Spleen (tissue), 11 donors: ENCODE measurements around the gene ACTN3. TPM values are rescaled to one million over a fixed set of nuclear protein-coding genes. Genes with fewer than 3 reads are reported as not detected.

ENCODE experiments used
- DNase-seq: peaks from one replicate; pipeline ENCODE4 v3.0.0-alpha.2; 2020
- H3K27ac ChIP-seq, 8 donors: fragments of 200-600 bp; sonication (generic) in 7 of 8; 1 replicate in 4 of 8; 2 replicates in 4 of 8; pipeline versions ENCODE4 v1.5.0 to v1.8.0; 2016 to 2021; ENCODE audit warnings: inconsistent platforms in 4 of 8, mild to moderate bottlenecking in 4 of 8, moderate library complexity in 1 of 8
- H3K27me3 ChIP-seq, 7 donors: fragments of 200-600 bp; sonication (generic) in 6 of 7; replicated peaks in 1 of 7; 1 replicate in 4 of 7; 2 replicates in 3 of 7; pipeline versions ENCODE4 v1.5.0 to v1.8.0; 2016 to 2021; ENCODE audit warnings: inconsistent platforms in 3 of 7, mild to moderate bottlenecking in 1 of 7
- H3K36me3 ChIP-seq, 6 donors: fragments of 200-600 bp; sonication (generic) in 5 of 6; 1 replicate in 4 of 6; 2 replicates in 2 of 6; pipeline versions ENCODE4 v1.5.0 to v1.8.0; 2016 to 2021; ENCODE audit warnings: inconsistent platforms in 2 of 6
- H3K4me1 ChIP-seq, 6 donors: fragments of 200-600 bp; sonication (generic) in 5 of 6; 1 replicate in 3 of 6; 2 replicates in 3 of 6; pipeline versions ENCODE4 v1.5.0 to v1.8.0; 2016 to 2021; ENCODE audit warnings: inconsistent platforms in 3 of 6
- H3K4me3 ChIP-seq, 8 donors: fragments of 200-600 bp; sonication (generic) in 7 of 8; 1 replicate in 4 of 8; 2 replicates in 4 of 8; pipeline versions ENCODE4 v1.5.0 to v1.8.0; 2016 to 2021; ENCODE audit warnings: inconsistent platforms in 4 of 8, mild to moderate bottlenecking in 4 of 8, moderate library complexity in 2 of 8
- H3K9me3 ChIP-seq, 8 donors: fragments of 200-600 bp; sonication (generic) in 7 of 8; 1 replicate in 4 of 8; 2 replicates in 4 of 8; pipeline versions ENCODE4 v1.5.0 to v1.8.0; 2016 to 2021; ENCODE audit warnings: inconsistent platforms in 4 of 8
- CTCF ChIP-seq, 11 experiments: fragments of 200-600 bp in 7 of 11; fragments of 450-650 bp in 4 of 11; sonication (generic) in 4 of 11; IDR thresholded peaks in 8 of 11; conservative IDR thresholded peaks in 3 of 11; 1 replicate in 7 of 11; 2 replicates in 4 of 11; pipeline versions ENCODE4 v1.4.0 to v1.8.0; 2016 to 2021; ENCODE audit warnings: antibody characterized with exemption in 11 of 11, inconsistent platforms in 4 of 11, mild to moderate bottlenecking in 1 of 11
- POLR2A ChIP-seq, 3 donors: fragments of 450-650 bp; IDR thresholded peaks; one replicate each; pipeline ENCODE4 v1.5.1; 2017; ENCODE audit warnings: antibody characterized with exemption in 3 of 3, mild to moderate bottlenecking in 1 of 3
- POLR2AphosphoS5 ChIP-seq, 3 donors: sonication (generic); formaldehyde crosslinking; IDR thresholded peaks; one replicate each; pipeline ENCODE4 v1.5.1; 2017; ENCODE audit warnings: antibody characterized with exemption in 3 of 3
- WGBS, 5 donors: extraction: QIAGEN DNeasy Blood & Tissue Kit in 3 of 5; methylation state at CpG; one replicate each; pipeline versions ENCODE4 v1.1.5 to v1.1.7; 2013 to 2018; 5-methylcytosine and 5-hydroxymethylcytosine counted together
- intact Hi-C: fragments of 100-400 bp; cut with DNase I; formaldehyde crosslinking; loops from one replicate; pipeline ENCODE4 v1.15.0; 2023; ENCODE audit warnings: low total_unique reads
- polyA plus RNA-seq, 3 donors: library from polyadenylated mRNA; stranded (reverse); fragments of 200-250 nt; gene quantifications; one replicate each; pipeline ENCODE4 v1.2.1, GENCODE V29; 2013
- total RNA-seq, 7 donors: library from RNA; depleted of rRNA in 3 of 7; stranded (reverse); fragments of >200 nt in 3 of 7; fragmentation: NEBNext Ultra II Directional in 4 of 7; extraction: Animal tissue kit (Norgen Biotek cat#: 25700) in 4 of 7; gene quantifications; one replicate each; pipeline versions ENCODE4 v1.1.0 to v1.2.1, GENCODE V29; 2016 to 2021
- donor health status: healthy with polysubstance abuse.
- donor health status: DM: no; HTN: no; CAD: no; lungs with moderate emphysema.
- donor health status: DM: no; HTN: no; CAD: no.
- donor health status: Bipolar disorder and iron deficiency.
- donor health status: healthy.
- donor health status: DM: no; HTN: no; CAD: no.
- donor health status: DM: yes; HTN: yes; CAD: no.

The ACTN3 gene
- total and polyA plus RNA-seq, 10 donors = 0.05 to 0.34 (median 0.21) TPM; not detected in 3

GRCh38 chr11:66529069-66529468 lies 17.6 kb upstream of the ACTN3 start:
- peaks cover 0 to 83% (median 19%) of the 10 kb centered on the region in 6 donors for H3K36me3 ChIP-seq
- intact Hi-C loops = no loop called here
- H3K27me3 ChIP-seq = no peaks in the 10 kb centered on the region
- WGBS, 5 donors = 83 to 91% (median 84%) methylated on average over 10 of the region's 10 CpGs
- no peak for TF ChIP-seq POLR2A (IDR thresholded peaks at IDR 0.05)
- TF ChIP-seq CTCF (IDR thresholded peaks at IDR 0.05 in 8 of 11, conservative IDR thresholded peaks at IDR 0.05 in 3 of 11) = no peak
- no peak for TF ChIP-seq POLR2AphosphoS5 (IDR thresholded peaks at IDR 0.05)
- no peak overlapping the region for H3K4me3 ChIP-seq
- no peaks in the 10 kb centered on the region for H3K4me1 ChIP-seq
- no peak for DNase-seq
- H3K9me3 ChIP-seq = no peaks in the 10 kb centered on the region
- no peak overlapping the region for H3K27ac ChIP-seq

- peaks cover 0 to 83% (median 19%) of the 10 kb centered on the region in 6 donors for H3K36me3 ChIP-seq
- intact Hi-C loops = no loop called here
- H3K4me1 ChIP-seq = no peaks in the 10 kb centered on the region
- 86 to 96% (median 91%) methylated on average over 12 to 13 of the region's 13 CpGs for WGBS, 5 donors
- no peaks in the 10 kb centered on the region for H3K27me3 ChIP-seq
- H3K9me3 ChIP-seq = no peaks in the 10 kb centered on the region
- no peak overlapping the region for H3K27ac ChIP-seq
- no peak for DNase-seq
- TF ChIP-seq POLR2A (IDR thresholded peaks at IDR 0.05) = no peak
- no peak for TF ChIP-seq CTCF (IDR thresholded peaks at IDR 0.05 in 8 of 11, conservative IDR thresholded peaks at IDR 0.05 in 3 of 11)
- TF ChIP-seq POLR2AphosphoS5 (IDR thresholded peaks at IDR 0.05) = peak in 1 of 3 donors; percentile 46
- H3K4me3 ChIP-seq = no peak overlapping the region
These were observed 17.0 kb upstream of the ACTN3 start for GRCh38 chr11:66529655-66530054.

GRCh38 chr11:66530927-66531709 lies 15.6 kb upstream of the ACTN3 start:
- intact Hi-C loops = no loop called here
- 84 to 96% (median 90%) methylated on average over 7 to 10 of the region's 10 CpGs for WGBS, 5 donors
- H3K36me3 ChIP-seq = peaks cover 0 to 92% (median 26%) of the 10 kb centered on the region in 6 donors
- no peak overlapping the region for H3K4me3 ChIP-seq
- no peaks in the 10 kb centered on the region for H3K4me1 ChIP-seq
- H3K27me3 ChIP-seq = no peaks in the 10 kb centered on the region
- TF ChIP-seq POLR2AphosphoS5 (IDR thresholded peaks at IDR 0.05) (peak in 1 of 3 donors; percentile 14), CTCF (IDR thresholded peaks at IDR 0.05 in 8 of 11, conservative IDR thresholded peaks at IDR 0.05 in 3 of 11) (no peak), POLR2A (IDR thresholded peaks at IDR 0.05) (no peak)
- DNase-seq = no peak
- H3K27ac ChIP-seq = no peak overlapping the region
- no peaks in the 10 kb centered on the region for H3K9me3 ChIP-seq

GRCh38 chr11:66531841-66532240 lies 14.9 kb upstream of the ACTN3 start:
- H3K4me3 ChIP-seq = no peak overlapping the region
- no peaks in the 10 kb centered on the region for H3K4me1 ChIP-seq
- intact Hi-C loops = no loop called here

More at GRCh38 chr11:66531841-66532240, 14.9 kb upstream of the ACTN3 start:
- Histone ChIP-seq H3K27me3 (no peaks in the 10 kb centered on the region), H3K27ac (no peak overlapping the region), H3K36me3 (peaks cover 0 to 92% (median 27%) of the 10 kb centered on the region in 6 donors), H3K9me3 (no peaks in the 10 kb centered on the region)
- no peak for DNase-seq
- 89 to 98% (median 95%) methylated on average over 5 to 11 of the region's 11 CpGs for WGBS, 5 donors
- TF ChIP-seq CTCF (IDR thresholded peaks at IDR 0.05 in 8 of 11, conservative IDR thresholded peaks at IDR 0.05 in 3 of 11) (no peak), POLR2AphosphoS5 (IDR thresholded peaks at IDR 0.05) (peak in 1 of 3 donors; percentile 49)
